Fibroblast of peridontal ligament (primary cell): Measurements from ENCODE around the gene TNFRSF25.
A peak's percentile ranks its signal among the peaks of the same experiment; 100 is the strongest.
"Not testable (repeated sequence)": the region's sequence is repeated elsewhere in the genome, so short reads cannot be mapped to it uniquely, and the experiment has no call there.

Source experiments
- DNase-seq: peaks from one replicate; pipeline ENCODE4 v3.0.0-alpha.2; 2010; ENCODE audit errors: extremely low read depth

Gene TNFRSF25

DNA sequence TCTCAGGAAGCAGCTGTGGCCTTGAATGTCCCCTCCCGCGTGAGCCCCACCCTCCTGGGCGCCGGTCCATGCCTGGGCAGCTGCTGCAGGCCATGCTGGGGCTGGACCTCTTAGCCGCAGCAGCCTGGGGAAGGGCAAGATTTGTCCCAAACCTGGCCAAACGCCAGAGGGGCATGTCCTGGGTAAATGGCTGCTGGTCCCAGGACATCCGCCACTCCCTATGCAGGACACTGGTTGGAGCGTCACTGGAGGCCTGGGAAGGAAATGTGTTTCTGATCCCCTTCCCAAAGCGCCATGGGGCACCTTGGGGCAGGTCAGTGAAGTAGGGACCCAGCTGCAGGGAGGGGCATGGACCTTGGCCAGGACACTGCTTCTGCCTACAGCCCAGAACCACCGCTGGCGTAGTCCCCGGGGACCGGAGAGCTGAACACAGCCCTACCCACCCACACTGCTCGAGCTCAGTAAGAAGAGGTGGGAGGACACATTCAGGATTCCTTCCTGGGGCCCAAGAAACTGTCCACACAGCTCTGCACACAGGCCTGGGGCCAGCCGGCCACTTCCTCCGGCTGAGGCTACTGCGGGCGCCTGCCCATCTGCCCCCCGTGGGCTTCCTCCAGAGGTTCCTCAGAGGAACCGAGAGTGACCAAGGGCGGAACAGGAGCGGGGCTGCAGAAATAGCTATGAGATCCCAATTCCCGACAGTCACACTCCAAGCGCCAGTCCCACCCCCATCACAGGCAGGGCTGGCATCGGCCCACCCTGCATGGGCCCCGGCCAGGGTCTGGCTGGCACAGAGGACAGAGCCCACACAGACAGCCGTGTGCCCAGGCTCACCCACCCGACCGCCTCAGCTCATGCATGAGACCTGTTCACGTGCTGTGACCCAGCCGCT lies 36.3 kb upstream of the TNFRSF25 start:
- DNase-seq = peak; percentile 24

DNA sequence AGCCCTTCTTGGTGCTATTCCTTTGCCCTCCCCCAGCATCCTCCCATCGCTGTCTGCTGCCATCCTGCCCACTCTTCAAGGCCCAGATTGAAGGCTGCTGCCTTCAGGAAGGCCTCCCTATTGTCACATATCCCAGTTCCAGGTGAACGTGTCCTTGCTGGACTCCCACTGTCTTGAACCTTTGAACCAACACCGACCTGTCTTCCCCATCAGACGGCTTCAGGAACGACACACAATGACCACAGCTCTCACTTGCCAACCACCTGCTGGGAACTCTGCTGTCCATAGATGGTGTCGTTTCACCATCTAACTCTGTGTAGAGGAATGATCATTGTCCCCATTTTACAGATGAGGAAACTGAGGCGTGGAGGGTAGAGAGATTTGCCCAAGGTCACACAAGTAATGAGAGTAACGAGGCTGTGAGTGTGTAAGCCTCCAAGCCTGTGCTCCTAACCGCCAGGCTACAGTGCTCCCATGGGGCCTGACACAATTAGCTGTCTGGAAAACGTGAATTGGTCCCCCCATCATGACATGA lies 35.4 kb upstream of the TNFRSF25 start:
- DNase-seq = no peak

DNA sequence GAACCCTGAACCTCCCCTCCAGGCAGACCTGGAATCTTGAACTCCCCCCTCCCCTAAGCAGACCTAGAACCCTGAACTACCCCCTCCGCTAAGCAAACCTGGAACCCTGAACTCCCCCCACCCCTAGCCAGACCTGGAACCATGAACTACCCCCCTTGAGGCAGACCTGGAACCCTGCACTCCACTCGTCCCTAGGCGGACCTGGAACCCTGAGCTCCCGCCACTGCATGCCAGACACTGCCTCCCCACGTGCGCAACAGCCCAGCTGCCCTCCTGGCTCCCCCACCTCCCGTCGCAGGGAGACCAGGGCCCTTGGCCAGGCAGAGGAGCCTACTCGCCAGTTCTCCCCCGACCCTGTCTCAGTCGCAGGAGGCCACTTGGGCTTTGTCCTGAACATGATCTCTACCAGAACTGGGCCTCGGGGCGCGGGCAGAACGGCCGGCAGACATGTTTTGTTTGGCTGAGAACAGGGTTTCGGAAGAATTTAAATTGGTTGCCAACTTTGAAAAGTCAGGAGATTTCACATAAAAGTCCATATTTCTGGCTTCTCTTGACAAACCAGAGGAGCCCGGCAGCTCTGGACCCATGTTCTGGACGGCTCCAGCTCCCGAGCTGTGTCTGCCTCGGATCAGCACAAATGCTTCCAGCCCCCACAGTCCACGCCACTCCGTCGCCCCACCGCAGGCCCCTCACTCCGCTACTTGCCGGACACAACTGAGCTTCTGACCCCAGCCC lies 34.7 kb upstream of the TNFRSF25 start:
- DNase-seq = peak; percentile 24

DNA sequence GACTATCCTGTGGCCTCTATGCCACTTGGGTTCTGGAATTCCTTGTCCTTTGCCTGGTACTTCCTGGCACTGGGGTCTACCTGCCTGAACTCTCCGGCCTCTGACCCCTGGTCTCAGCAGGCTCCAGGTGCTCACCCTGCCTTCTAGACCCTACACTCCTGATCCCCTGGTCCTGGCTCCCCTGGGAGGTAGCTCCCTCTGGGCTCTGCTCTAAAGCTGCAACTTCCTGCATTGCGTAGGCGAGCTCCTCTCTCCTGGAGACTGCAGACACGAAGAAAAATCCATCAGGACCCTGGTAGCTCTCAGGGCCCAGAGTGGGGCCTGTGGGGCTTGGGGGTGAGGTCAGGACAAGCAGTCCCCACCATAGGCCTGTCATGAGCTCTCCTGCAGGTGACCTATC lies 33.3 kb upstream of the TNFRSF25 start:
- no peak for DNase-seq

DNA sequence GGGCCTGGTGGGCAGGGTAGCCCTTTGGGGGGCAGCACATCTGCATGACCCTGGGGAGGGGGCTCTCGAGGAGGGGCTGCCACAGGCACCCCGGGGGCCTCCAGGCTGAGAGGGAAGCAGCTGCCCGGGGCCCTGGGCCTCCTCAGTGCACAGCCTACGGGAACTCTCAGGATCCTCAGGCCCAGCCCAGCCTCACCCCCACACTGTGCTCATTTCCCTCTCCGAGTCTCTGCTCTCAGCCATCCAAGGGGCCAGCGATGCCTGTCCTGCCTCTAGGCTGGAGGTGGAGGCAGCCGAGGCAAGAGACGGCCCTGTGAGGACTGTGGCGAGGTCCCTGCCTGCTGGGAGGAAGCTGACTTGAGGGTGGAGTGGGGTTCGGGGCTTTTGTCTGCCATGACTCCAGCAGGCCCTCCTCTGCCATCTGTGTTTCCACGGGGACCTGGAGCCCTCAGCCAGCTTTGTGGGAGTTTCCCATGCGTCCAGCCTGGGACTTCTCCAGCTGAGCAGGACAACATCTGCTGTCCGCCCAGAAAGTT lies 32.7 kb upstream of the TNFRSF25 start:
- no peak for DNase-seq

DNA sequence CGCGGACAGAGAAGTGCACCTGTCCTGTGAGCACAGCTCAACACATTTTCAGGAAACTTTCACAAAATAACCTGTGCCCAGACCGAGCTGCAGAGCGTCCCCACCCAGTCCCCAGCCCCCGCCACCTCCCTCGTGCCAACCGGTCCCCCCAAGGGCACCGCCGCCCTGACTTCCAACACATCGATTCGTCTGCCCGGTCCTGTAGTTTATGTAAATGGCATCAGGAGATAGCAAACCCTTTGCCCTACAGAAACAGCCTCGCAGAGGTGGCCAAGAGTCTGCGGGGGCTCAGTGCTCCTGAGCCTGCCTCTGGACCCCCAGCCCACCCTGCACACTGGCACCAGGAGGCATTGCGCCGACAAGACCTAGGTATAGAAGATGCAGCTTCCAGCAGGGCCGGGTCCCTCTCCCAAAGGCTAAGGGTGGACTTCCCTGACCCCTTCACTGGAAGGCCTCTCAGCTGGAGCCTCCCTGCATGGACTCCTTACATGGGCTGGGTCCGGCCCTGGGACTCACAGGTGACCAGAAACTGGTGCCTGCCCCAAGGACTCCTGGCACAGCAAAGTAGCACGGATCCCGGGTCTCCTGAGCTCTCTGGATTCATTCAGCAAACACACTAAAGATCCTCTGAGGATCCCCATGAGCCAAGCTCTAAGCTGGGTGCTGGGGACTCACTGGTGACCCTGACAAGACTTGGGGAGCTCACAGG lies 32.0 kb upstream of the TNFRSF25 start:
- no peak for DNase-seq

DNA sequence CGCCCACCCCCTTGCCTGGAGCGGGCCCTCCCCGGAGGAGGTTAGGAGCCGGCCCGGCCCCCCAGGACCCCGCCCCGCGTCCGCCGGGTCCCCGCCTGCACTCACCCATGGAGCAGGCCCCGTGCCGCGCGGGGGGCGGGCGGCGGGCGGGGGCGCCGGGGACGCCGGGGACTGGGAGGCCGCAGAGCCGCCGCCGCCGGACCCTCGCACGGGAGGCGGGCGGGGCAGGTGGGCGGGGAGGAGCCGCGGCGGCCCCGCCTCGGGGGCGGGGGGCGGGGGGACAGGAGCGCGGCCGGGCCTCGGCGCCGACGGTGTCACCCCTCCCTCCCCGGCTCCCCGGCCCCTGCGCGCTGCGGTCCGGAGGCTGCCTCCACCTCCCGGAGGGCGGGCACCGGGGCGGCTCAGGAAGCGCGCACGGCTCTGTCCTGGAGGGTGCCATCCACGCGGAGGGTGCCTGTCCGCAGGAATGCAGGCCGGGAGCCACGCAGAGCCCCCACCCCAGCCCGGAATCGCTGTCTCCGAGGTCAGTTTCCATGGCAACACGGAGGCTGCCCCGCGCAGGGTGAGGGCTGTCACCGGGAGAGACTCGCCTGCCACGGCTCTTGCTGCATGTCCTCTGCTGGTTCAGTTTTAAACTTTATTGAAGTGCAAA lies 31.4 kb upstream of the TNFRSF25 start:
- DNase-seq = no peak

DNA sequence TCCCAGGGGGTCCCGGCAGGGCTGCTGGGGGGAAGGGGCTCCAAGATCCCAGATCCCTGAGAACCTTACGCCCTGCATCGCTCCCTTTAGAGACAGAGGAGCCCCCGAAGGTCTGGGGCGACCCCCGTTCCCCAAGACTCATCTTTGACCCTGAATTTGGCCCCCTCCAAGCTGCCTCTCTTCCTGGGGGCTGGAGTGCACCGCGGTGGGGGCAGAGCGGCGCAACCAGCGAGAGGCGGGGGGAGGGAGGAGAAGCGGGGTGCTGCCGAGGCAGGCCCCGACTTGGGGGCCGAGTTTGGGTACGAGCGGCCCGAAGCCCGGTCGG lies 30.9 kb upstream of the TNFRSF25 start:
- no peak for DNase-seq

DNA sequence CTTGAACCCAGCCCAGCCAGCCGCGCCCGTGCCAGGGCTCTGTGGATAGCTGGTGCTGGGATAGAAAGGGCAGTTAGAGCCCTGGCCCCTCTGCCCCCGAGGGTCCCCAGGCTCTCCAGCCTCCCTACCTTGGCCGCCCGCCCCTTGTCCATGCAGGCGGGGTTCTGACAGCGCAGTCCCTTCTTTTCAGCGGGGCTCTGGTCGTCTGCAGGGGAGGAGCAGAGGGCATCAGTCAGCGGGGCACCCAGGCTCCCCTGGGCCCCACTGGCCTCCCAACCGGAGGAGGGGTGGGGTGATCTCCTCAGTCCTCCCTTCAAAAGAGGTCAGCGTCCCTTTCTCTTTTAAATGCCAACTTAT lies 30.4 kb upstream of the TNFRSF25 start:
- no peak for DNase-seq

DNA sequence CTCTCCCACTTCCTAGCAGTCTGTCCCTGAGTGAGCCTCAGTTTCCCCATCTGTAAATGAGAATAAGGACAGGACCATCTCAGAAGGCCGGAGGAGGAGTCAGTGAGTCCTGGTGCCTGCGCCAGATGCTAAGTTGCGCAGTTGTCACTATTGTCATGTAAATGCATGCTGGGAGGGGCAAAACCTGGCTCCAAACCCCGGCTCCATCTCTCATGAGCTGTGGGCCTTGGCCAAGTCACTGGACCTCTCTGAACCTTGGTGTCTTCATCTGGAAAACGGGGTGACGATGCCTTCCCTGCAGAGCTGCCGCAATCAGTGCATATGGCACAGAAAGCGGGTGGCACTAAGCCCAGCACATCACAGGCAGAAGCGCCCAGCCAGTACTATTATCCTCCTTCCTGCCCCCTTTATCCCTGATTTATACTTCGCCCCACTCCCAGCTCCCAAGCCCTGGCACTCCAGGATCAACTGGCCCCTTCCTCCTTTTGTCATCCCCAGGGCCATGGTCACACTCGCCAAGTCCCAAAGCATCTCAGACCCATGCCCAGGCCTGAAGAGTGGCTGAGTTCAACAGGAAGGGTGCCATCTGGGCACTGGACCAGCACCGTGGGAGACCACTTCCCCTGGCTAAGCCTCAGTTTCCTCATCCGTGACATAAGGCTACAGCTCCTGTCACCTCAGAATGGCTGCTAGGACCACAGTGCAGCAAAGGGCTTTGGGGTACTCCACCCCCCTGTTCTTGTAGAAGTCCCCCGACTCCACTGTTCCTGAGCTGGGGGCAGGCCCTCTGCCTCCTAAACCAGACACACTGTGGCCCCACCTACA lies 29.8 kb upstream of the TNFRSF25 start:
- no peak for DNase-seq

DNA sequence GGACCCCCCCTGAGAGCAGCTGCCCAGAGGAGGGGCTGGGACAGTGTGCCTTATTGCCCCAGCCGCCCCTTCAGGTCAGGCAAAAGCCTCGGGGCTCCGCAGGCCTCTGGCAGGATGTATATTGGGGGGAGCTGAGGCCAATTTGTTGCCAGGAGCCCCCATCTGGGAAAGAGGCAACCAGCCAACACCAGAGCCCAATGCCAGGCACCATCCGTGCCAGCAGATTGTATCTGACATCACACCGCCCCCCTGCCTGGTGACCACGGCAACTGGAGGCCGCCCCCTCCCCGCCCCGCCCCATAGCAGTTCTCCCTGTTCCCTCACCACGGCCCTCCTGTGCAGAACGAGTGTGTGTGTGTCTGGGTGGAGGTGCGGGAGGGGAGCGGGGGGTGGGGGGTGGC lies 29.1 kb upstream of the TNFRSF25 start:
- no peak for DNase-seq

DNA sequence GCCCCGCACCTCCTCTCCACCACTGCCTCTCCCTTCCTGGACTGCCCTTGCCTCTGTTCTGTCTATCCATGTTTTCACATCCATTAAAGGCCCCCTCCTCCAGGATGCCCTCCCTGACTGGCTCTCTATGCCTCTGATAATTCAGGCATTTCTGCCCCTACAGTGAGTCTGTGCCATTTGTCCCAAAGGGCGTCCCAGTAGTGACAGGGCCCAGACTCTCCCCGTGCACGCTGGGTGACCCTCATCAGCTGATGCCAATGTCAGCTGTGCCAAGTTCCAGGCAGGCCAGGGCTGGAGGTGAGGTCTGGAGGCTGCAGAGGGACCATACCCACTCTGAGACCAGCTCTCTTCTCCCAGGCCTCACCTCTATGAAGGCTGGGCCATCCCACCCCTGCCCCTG lies 28.7 kb upstream of the TNFRSF25 start:
- DNase-seq = no peak

DNA sequence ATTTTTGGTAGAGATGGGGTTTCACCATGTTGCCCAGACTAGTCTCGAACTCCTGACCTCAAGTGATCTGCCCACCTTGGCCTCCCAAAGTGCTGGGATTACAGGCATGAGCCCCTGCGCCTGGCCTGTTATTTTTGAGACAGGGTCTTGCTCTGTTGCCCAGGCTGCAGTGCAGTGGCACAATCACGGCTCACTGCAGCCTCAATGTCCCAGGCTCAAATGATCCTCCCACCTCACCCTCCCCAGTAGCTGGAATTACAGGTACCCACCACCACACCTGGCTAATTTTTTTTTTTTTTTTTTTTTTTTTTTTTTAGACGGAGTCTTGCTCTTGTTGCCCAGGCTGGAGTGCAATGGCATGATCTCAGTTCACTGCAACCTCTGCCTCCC lies 27.9 kb upstream of the TNFRSF25 start:
- DNase-seq = not testable (repeated sequence)

DNA sequence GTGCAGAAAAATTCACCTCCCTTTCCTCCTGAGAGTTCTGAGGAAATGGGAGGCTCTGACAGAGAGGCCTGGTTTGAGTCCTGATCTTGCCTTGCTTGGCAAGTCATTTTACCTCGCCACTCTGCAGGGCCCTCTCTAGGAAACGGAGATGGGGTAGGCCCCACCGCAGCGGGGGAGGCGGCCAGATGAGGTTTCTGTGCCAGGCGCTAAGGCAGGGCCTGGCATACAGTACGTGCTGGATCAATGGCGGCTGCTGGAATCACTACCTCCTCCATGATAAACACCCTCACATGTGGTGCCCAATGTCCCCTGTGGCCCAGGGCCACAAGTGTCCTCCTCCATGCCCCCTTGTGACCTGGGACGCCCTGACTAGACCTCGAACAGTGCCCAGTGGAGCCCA lies 26.0 kb upstream of the TNFRSF25 start:
- DNase-seq = no peak

DNA sequence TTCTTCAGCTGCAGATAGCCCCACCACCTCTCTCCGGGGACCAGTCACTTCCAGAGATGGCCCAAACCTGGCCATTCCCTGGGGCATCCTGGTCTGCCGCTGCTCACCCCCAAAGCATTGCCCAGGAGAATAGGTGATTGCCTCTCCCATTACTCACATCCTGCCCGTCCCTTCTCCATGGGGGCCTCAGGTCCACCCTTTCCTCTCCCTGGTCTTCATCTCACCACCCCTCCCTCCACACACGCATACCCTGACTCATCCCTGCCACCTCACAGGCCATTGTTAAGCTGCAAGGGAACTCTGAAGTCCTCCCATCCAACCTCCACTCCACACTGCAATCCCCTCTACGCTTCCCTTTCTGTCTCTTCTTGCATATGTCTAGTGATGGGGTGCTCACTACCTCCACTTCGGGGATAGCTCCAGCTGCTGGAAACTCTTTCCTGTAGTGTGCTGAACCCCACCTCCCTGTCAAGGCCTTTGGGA lies 25.5 kb upstream of the TNFRSF25 start, which contains the start of gene PLEKHG5:
TSS of gene PLEKHG5 (minus strand) at position 188 of the 483 bp plus-strand sequence. CDS start 14,096 bp downstream, outside the sequence.
- DNase-seq = peak; percentile 39

DNA sequence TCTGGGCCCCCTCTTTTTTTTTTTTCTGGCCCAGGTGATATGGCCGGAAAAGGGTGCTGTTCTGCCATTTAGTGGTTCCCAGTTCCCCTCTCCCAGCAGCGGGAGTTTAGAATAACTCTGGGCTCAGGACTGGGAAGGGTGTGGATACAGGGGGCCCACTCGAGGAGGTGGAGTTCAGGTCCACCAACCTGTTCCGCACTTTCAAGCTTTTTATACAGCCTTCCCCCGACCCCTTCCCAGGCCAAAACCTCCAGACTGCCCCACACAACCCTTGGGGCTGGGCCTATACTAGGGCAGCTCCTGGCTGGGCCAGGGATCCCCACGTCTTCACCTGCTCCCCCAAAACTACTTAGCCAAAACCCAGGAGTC lies 25.1 kb upstream of the TNFRSF25 start:
- DNase-seq = no peak

DNA sequence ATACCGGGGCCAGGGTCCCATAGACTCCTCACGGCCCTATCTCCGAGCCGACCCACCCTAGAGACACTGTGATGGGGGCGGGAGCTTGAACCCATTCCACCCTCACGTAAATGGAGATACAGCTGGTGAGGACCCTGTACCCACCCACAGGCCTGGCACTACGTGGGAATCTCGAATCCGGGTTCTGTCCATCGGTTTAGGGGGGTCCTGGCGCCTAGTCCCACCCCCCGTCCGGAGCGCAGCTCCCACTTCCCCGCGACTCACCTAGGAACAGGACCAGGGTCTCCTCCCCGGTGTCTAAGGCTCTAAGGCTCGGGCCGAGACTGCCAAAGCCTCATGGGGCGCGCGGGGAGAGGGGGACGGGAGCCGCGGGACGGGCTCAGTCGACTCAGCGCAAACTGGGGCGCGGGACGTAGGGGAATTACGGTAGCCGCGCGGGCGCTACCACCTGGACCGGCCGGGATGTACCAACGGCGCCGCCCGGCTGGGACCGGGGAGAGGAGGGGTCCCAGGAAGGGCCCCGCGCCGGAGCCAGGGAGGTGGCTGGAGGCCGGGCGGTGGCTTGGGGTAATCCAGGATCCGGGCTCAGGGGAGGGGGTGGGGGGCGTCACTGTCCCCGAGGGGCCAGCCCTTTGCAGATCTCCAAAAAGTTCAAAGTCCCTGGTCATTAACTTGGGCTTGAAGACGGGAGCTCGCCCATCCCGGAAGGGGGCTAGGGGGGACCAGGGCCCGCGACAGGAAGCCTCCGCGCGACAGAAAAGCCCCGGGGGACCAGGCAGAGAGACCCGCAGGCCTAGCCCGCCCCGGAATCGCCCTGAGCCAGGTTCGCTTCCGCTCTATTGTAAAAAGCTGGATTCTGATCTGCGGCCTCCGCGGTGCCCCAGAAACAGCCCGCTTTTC lies 24.5 kb upstream of the TNFRSF25 start:
- peak; percentile 54 for DNase-seq

DNA sequence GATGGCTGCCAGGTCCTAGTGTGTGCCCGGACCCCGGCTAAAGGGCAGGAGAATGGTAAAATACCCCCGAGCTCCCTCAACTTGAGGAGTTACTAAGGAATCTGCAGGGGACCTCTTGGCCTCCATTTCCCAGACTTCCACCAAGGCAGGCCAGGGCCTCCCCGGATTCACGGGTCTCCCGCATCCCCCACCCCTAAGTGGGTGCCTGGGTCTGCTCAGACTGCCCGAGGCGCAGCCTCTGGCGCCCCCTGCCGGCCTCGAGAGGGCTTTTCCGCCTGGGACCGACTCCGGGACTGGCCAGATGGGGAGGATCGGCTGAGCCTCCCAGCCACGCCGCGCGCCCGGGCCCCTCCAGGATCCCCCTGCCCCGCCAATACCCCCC lies 23.8 kb upstream of the TNFRSF25 start:
- peak; percentile 62 for DNase-seq

DNA sequence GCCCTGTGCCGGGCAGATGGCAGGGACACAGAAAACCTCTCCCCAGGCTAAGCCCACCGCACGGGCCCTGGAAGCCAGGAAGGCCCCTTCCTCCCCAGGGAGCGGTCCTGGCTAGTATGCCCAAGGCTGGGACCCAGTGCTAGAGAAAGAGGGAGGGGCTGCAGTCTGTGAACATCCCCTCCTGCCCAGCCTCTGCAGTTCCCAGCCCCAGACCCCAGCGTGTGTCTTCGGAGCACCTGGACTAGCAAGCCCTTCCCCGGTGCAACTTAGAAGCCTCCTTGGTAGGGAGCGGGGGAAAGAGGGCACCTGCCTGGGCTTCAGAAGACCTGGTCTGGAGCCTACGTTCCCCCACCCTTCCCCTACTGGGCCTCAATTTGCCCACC lies 23.4 kb upstream of the TNFRSF25 start:
- no peak for DNase-seq
